ENCODE measurements around the gene CPLX1.

DNA sequence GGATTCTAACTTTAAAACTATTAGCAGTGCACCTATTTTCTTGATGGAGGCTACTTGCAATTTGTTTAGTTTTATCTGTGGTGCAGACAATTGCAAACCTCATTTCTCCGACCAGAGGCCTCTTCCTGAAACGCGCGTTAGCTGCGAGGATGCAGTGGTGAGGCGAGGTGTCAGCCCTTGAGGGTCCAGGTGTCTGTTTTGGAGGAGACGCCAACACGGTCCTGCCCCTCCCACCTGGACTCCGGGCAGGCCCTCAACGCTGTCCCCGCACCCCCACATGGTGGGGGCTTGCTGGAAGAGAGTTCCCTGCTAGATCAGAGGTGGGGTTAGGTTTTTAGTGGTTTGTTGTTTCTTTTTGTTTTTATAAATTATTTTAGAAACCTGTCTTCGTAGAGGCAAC, 85.9 kb downstream of the CPLX1 start:
- TF ChIP-seq, protein P1, sequence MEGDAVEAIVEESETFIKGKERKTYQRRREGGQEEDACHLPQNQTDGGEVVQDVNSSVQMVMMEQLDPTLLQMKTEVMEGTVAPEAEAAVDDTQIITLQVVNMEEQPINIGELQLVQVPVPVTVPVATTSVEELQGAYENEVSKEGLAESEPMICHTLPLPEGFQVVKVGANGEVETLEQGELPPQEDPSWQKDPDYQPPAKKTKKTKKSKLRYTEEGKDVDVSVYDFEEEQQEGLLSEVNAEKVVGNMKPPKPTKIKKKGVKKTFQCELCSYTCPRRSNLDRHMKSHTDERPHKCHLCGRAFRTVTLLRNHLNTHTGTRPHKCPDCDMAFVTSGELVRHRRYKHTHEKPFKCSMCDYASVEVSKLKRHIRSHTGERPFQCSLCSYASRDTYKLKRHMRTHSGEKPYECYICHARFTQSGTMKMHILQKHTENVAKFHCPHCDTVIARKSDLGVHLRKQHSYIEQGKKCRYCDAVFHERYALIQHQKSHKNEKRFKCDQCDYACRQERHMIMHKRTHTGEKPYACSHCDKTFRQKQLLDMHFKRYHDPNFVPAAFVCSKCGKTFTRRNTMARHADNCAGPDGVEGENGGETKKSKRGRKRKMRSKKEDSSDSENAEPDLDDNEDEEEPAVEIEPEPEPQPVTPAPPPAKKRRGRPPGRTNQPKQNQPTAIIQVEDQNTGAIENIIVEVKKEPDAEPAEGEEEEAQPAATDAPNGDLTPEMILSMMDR (IDR thresholded peaks at IDR 0.05): no peak
- TF ChIP-seq POLR2A (IDR thresholded peaks at IDR 0.05): no peak
